Lower leg skin (tissue), 3 donors: Measurements from ENCODE around the gene BAD.

ENCODE experiments used
- CTCF ChIP-seq, 3 donors: fragments of 450-650 bp; IDR thresholded peaks; one replicate each; pipeline ENCODE4 v1.5.1; 2016; ENCODE audit warnings: antibody characterized with exemption in 3 of 3, mild to moderate bottlenecking in 3 of 3, moderate library complexity in 2 of 3
- POLR2A ChIP-seq, 2 donors: fragments of 450-650 bp; IDR thresholded peaks; one replicate each; pipeline ENCODE4 v1.6.1; 2016 to 2017; ENCODE audit warnings: antibody characterized with exemption in 2 of 2, mild to moderate bottlenecking in 1 of 2, moderate library complexity in 1 of 2

DNA sequence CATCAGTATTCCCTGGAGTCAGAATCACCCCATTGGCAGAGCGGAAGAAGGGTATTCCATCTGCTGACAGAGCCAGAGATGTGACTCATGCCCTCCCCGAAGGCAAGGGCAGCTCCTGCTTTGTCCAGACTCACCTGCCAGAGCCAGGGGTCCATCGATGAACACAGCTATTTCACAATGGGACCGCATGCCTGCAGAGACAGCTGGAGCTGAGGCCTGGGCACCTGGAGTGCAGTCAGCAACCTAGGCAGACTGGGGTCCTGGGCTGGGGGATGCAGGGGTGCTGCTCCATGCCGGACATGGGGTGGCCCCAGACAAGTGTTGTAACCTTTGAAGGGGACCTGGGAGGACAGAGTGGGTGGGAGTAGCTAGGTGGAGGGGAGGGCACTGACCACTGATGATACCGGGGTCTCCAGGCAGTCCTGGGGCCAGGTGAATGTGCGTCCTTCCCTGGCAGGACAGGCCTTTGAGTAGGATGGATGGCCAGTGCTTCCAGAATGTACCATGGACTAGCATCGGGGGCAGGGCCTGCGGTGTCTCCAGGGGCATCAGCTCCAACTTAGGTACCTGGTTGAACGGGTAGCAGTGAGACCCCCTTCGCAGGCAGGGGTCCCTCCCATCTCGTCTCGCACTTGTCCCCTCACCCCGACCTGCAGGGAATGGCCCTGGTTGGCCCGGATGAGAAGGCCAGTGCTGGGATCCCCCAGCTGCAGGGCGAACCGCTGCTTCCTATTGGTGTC is 60.1 kb downstream of the BAD start:
- TF ChIP-seq CTCF (IDR thresholded peaks at IDR 0.05): no peak
- TF ChIP-seq POLR2A (IDR thresholded peaks at IDR 0.05): no peak
